ENCODE results near the gene EMC1. TPM values are rescaled to one million over a fixed set of nuclear protein-coding genes. Genes with fewer than 3 reads are reported as not detected.

The EMC1 gene
- total RNA-seq, result 32.2 and 72.5 TPM in 2 replicates

DNA sequence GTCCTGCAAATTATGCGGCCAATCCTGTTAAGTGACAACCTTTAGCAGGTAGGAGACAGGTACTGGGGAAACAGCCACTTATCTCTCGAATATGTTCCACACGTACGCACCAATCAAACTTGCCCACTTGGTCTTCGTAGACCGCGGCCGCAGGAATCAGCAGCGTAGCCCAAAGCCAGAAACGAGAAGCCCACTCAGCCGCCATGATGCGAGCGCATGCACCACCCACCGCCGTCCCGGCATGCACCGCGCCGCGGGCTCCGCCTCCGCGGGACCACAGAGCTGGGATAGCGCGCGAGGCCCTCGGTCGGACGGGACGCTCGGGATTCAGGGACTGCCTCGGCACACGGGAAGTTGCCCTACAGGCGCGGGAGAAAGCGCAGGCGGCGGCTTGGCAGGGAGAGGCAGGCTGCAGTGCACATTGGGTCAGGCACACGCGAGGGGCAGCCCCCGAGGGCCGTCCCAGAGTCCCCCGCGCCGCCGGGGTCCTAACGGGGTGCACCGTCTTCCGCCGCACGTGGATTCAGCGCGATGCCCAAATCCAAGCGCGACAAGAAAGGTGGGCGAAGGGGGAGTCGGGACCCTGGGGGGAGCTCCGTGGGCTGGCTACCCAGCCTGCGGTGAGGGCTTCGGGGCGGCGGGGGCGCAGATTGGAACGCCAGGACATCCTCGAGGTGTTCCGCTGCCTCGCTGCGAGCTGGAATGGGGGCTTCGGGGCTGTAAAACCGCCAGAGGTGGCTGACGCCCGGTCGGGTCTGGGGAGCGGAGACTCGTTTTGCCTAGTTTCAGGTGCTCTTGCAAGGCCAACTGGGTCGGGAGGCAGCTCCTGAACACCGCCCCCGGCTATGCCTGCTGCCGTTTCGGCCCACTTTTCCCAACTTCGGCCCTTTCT is at the start of gene EMC1, which contains the start of gene MRTO4:
TSS of gene EMC1 (minus strand) at position 220 of the 892 bp plus-strand sequence. CDS start at position 205, 15 bp downstream.
TSS of gene MRTO4 (plus strand) at position 501 of the 892 bp plus-strand sequence. CDS start at position 532, 31 bp downstream.

DNA sequence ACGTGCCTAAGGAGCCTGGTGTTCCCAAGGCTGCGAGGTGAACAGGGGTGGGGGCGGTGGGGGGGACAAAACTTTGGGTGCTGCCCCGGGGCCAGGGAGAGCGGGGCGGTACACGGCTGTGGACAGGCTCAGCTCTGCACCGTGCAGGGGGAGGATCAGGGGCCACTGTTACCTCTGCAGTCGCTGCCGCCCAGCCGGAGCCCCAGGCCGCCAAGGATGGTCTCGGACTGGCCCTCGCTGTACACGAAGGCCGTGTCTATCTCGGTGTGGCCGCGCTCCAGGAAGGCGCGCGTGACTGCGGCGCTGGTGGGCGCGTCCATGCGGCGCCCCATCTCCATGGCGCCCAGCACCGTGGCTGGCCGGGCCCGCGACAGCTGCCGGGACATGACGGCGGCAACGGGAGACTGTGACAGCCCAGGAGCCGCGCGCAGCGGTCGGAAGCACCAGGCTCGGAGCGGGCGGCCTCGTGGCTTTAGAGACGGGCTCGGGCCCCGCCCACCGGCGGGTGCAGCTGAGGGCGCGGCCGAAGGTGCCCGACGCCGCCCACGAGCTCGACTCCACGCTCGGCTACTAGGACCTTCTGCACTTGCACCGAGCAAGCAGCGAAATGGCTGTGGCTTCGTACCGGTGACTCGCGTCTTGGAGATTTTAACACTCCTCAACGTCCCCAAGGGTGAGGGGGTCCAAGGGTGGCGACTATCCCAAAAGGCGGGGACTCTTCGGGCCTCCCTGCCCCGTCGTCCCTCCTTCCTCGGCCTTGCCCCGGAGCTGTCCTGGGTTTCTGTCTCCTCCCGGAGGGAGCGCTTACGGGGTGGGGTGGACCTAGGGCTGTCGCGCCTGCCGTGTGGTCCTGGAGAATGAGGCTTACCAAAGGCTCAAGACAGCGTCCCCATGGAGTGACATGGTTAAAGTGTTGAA is 37.3 kb upstream of the EMC1 start, which contains the start of gene AKR7A3:
TSS of gene AKR7A3 (minus strand) at position 447 of the 918 bp plus-strand sequence. CDS start at position 386, 61 bp downstream.

DNA sequence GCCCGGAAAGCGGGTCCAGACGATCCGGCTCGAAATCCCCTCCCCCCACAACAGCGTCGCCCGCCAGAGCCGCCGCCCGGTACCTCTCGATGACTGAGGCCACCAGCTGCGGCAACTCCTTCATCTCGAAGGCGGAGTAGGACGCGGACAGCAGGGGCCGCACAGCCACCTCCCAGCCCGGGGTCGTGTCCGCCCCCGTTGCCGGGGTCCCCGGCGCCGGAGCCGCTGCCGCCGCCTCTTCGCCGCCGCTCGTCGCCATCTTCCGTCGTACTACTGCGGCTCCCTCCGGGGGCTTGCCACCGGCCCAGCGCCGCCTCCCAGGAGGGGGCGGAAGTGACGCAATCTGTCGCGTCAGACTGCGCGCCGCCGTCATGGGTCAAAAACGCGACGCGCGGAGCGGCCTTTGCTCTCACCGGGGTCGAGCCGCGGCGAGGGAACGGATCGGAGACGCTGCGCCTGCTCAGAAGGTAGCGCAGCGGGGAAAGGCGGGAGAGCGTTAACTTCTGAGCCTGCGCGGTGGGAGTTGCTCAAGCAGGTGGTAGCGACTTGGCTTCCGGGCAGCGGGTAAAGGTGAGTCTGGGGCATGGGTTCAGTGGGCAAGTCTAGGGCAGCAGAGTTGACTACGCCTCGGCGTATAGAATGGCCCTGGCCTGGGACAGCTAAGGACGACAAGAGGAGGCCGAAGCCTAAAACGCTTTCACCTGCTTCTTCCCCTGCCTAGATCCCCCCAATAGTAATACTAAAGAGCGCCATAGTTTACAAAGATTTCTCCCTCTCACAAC is 41.1 kb downstream of the EMC1 start, which contains the start of gene UBR4:
TSS of gene UBR4 (minus strand) at position 277 of the 782 bp plus-strand sequence. CDS start at position 259, 18 bp downstream.

Other genes with a start within 250 kb of the EMC1 start
- 66.2 and 79.8 TPM in 2 replicates for gene UBR4, start 41.3 kb downstream of the EMC1 start, total RNA-seq
- 21.4 and 40.1 TPM in 2 replicates for gene MRTO4, start 281 bp upstream of the EMC1 start, total RNA-seq
- gene AKR7A3, start 37.2 kb upstream of the EMC1 start, total RNA-seq, result under 0.01 and 1.2 TPM in 2 replicates
- gene AKR7A2, start 60.6 kb upstream of the EMC1 start, total RNA-seq, result 129 and 179 TPM in 2 replicates
- gene SLC66A1, start 60.8 kb upstream of the EMC1 start, total RNA-seq, result 16.6 and 21.3 TPM in 2 replicates
- 156 and 176 TPM in 2 replicates for gene CAPZB, start 234.0 kb upstream of the EMC1 start, total RNA-seq